A549 (cell line): Measurements from ENCODE around the gene UBE3B. TPM values are rescaled to one million over a fixed set of nuclear protein-coding genes. Genes with fewer than 3 reads are reported as not detected.
A peak's percentile ranks its signal among the peaks of the same experiment; 100 is the strongest.

Experiments
- ATAC-seq, 2 experiments: fragments of 200-7000 bp in 1 of 2; fragments of >200 bp in 1 of 2; cut with Nextera tagmentation in 1 of 2; cut with Tn5 transposase in 1 of 2; 3 replicates each; pipeline versions ENCODE4 v1.8.0 to v1.9.1; 2018 to 2020; ENCODE audit warnings: mild to moderate bottlenecking in 1 of 2, moderate library complexity in 1 of 2
- CTCF ChIA-PET: fragments of 300-600 bp; sonication (Branson Sonifier 250); formaldehyde crosslinking; extraction: SDS; loops from one replicate; lab custom pipeline; 2021; ENCODE audit warnings: antibody characterized with exemption, inconsistent platforms; lab: Yijun Ruan, JAX
- POLR2A ChIA-PET: fragments of 350-600 bp; formaldehyde crosslinking; extraction: SDS; loops from one replicate; lab custom pipeline; 2021; ENCODE audit warnings: antibody characterized with exemption, inconsistent platforms; lab: Yijun Ruan, JAX
- DNase-seq, 2 experiments: peaks; one replicate each; pipeline versions ENCODE4 v3.0.0 to v3.0.0-alpha.2; 2011 to 2016; ENCODE audit warnings: low read depth in 1 of 2, low spot score in 1 of 2
- FAIRE-seq: peaks from 2 replicates; lab custom pipeline; 2011; peaks lifted over from hg19 to GRCh38; lab: Jason Lieb, UNC
- H3K27ac ChIP-seq, 2 experiments: fragments of >200 bp; sonication (Bioruptor Twin); formaldehyde crosslinking; 3 replicates each; pipeline ENCODE4 v1.5.1; 2016 to 2017
- H3K4me1 ChIP-seq: fragments of >200 bp; sonication (Bioruptor Twin); formaldehyde crosslinking; 3 replicates; pipeline ENCODE4 v1.6.1; 2016
- H3K4me2 ChIP-seq: fragments of >200 bp; sonication (Bioruptor Twin); formaldehyde crosslinking; 3 replicates; pipeline ENCODE4 v1.6.1; 2016
- H3K4me3 ChIP-seq: fragments of >200 bp; sonication (Bioruptor Twin); formaldehyde crosslinking; 3 replicates; pipeline ENCODE4 v1.5.1; 2016
- H3K9me3 ChIP-seq: fragments of >200 bp; sonication (Bioruptor Twin); formaldehyde crosslinking; 3 replicates; pipeline ENCODE4 v1.6.1; 2016
- CBX2 ChIP-seq: fragments of 200-600 bp; sonication (generic); IDR thresholded peaks from 2 replicates; pipeline ENCODE4 v1.6.1; 2016; ENCODE audit warnings: low read depth, mild to moderate bottlenecking, borderline replicate concordance
- CBX8 ChIP-seq: fragments of 200-600 bp; sonication (generic); IDR thresholded peaks from 2 replicates; pipeline ENCODE4 v1.6.1; 2016
- E2F6 ChIP-seq: IDR thresholded peaks from 2 replicates; pipeline ENCODE4 v1.6.1; 2012; ENCODE audit warnings: low read depth, borderline replicate concordance
- EHF ChIP-seq: fragments of 250-450 bp; sonication (Bioruptor Pico); IDR thresholded peaks from 2 replicates; pipeline ENCODE4 v1.5.0; 2020; ENCODE audit warnings: mild to moderate bottlenecking
- ELK1 ChIP-seq: fragments of 150-350 bp; IDR thresholded peaks from 2 replicates; pipeline ENCODE4 v1.6.1; 2014; ENCODE audit warnings: low read depth, mild to moderate bottlenecking, low read length
- EP300 ChIP-seq, 2 experiments: fragments of >200 bp; sonication (Bioruptor Twin); formaldehyde crosslinking; IDR thresholded peaks; 2 replicates in 1 of 2; 3 replicates in 1 of 2; pipeline ENCODE4 v1.6.1; 2016 to 2017
- GATA3 ChIP-seq: IDR thresholded peaks from 2 replicates; pipeline ENCODE4 v1.6.1; 2012; ENCODE audit warnings: borderline replicate concordance
- HDAC2 ChIP-seq: fragments of 200-600 bp; sonication (generic); IDR thresholded peaks from 2 replicates; pipeline ENCODE4 v1.6.1; 2016
- HEYL ChIP-seq: fragments of 250-450 bp; sonication (Bioruptor Pico); IDR thresholded peaks from 2 replicates; pipeline ENCODE4 v1.8.0; 2021; ENCODE audit warnings: mild to moderate bottlenecking, moderate library complexity
- KDM1A ChIP-seq: fragments of 200-600 bp; sonication (generic); IDR thresholded peaks from 2 replicates; pipeline ENCODE4 v1.6.1; 2016; ENCODE audit warnings: low read depth, mild to moderate bottlenecking
- KDM5A ChIP-seq: fragments of 200-600 bp; sonication (generic); IDR thresholded peaks from 2 replicates; pipeline ENCODE4 v1.6.1; 2016; ENCODE audit warnings: antibody characterized with exemption, mild to moderate bottlenecking
- MAFK ChIP-seq: fragments of 450-650 bp; IDR thresholded peaks from 2 replicates; pipeline ENCODE4 v1.6.1; 2014; ENCODE audit not compliant: partially characterized antibody
- MYC ChIP-seq: IDR thresholded peaks from 2 replicates; pipeline ENCODE4 v1.6.1; 2012; ENCODE audit warnings: mild to moderate bottlenecking, inconsistent platforms, low read length, improper control_type of control experiment, borderline replicate concordance
- NFE2L2 ChIP-seq: fragments of 150-350 bp; conservative IDR thresholded peaks from 2 replicates; pipeline ENCODE4 v1.6.1; 2014; ENCODE audit warnings: low read length
- NPAS2 ChIP-seq: fragments of 250-450 bp; sonication (Bioruptor Pico); IDR thresholded peaks from 2 replicates; pipeline ENCODE4 v1.8.0; 2022; ENCODE audit warnings: mild to moderate bottlenecking, moderate library complexity, borderline replicate concordance
- PHF8 ChIP-seq: fragments of 200-600 bp; sonication (generic); IDR thresholded peaks from 2 replicates; pipeline ENCODE4 v1.6.1; 2016; ENCODE audit warnings: low read depth, mild to moderate bottlenecking, antibody characterized with exemption, moderate library complexity, borderline replicate concordance
- POLR2A ChIP-seq: IDR thresholded peaks from 2 replicates; pipeline ENCODE4 v1.6.1; 2012; ENCODE audit warnings: mild to moderate bottlenecking, low read length
- RARB ChIP-seq: fragments of 250-450 bp; sonication (Bioruptor Pico); IDR thresholded peaks from 2 replicates; pipeline ENCODE4 v1.8.0; 2021; ENCODE audit warnings: mild to moderate bottlenecking, moderate library complexity
- REST ChIP-seq: fragments of 200-600 bp; sonication (generic); IDR thresholded peaks from 2 replicates; pipeline ENCODE4 v1.6.1; 2016; ENCODE audit warnings: antibody characterized with exemption, mild to moderate bottlenecking, moderate library complexity
- RFX5 ChIP-seq: fragments of 450-650 bp; IDR thresholded peaks from 2 replicates; pipeline ENCODE4 v1.7.1; 2014; ENCODE audit warnings: antibody characterized with exemption, mild to moderate bottlenecking, moderate library complexity
- RNF2 ChIP-seq: fragments of 200-600 bp; sonication (generic); IDR thresholded peaks from 2 replicates; pipeline ENCODE4 v1.6.1; 2016; ENCODE audit warnings: low read depth, mild to moderate bottlenecking, antibody characterized with exemption, moderate library complexity, borderline replicate concordance
- SMC3 ChIP-seq: fragments of >200 bp; sonication (Bioruptor Twin); formaldehyde crosslinking; IDR thresholded peaks from 3 replicates; pipeline ENCODE4 v1.6.1; 2018; ENCODE audit warnings: inconsistent platforms
- TP53 ChIP-seq: fragments of 250-450 bp; sonication (Bioruptor Pico); IDR thresholded peaks from 2 replicates; pipeline ENCODE4 v1.5.0; 2021; ENCODE audit warnings: mild to moderate bottlenecking, moderate library complexity
- USF2 ChIP-seq: fragments of 450-650 bp; IDR thresholded peaks from 2 replicates; pipeline ENCODE4 v1.6.1; 2014; ENCODE audit warnings: antibody characterized with exemption
- ZNF302 ChIP-seq: fragments of 250-450 bp; sonication (Bioruptor Pico); IDR thresholded peaks from 2 replicates; pipeline ENCODE4 v1.9.0; 2021; ENCODE audit warnings: inconsistent platforms, mild to moderate bottlenecking, moderate library complexity
- WGBS: methylation state at CpG from one replicate; pipeline ENCODE4 v1.1.6; 2017; ENCODE audit errors: missing lambda C conversion rate; 5-methylcytosine and 5-hydroxymethylcytosine counted together
- polyA plus RNA-seq, 4 experiments: library from polyadenylated mRNA; depleted of rRNA in 3 of 4; stranded (reverse); fragments of >200 nt; fragmentation: RNase III in 1 of 4; extraction: RNeasy Plus Mini Kit Qiagen cat#74134 plus additional on column Dnase treatment in 1 of 4; gene quantifications; 2 replicates in 3 of 4; 3 replicates in 1 of 4; pipeline ENCODE4 v1.2.3, GENCODE V29; 2011 to 2017

UBE3B gene
- polyA plus RNA-seq, 2 of the 4 experiments (the other 2 are of a cell fraction) = 14.0 to 38.0 TPM

GRCh38 chr12:109573029-109573913, 95.8 kb downstream of the UBE3B start, which contains the start of the genes MMAB and MVK (continued):
- TF ChIP-seq POLR2A = peak; percentile 70
- peak; percentile 73 for TF ChIP-seq MYC
- TF ChIP-seq KDM1A = no peak

GRCh38 chr12:109573914-109574244, 96.4 kb downstream of the UBE3B start:
- CTCF ChIA-PET = interaction anchor here (0.6 to 4.4 kb wide), 7 partner anchors 9 to 1213 kb away, joined by 3 to 23 read pairs (median 3); no protein-coding TSS in a partner anchor
- no peak for DNase-seq
- peak overlapping the region; percentile 76 to 87 for H3K27ac ChIP-seq

GRCh38 chr12:109575683-109576082, 98.2 kb downstream of the UBE3B start:
- TF ChIP-seq REST (no peak), MAFK (no peak), HDAC2 (no peak), CBX8 (no peak), E2F6 (no peak), CBX2 (no peak), NFE2L2 (no peak), PHF8 (no peak), EHF (CRISPR knock-in tag) (no peak), HEYL (no peak)
- WGBS = 65% methylated on average over 3 of the region's 3 CpGs
- ChIA-PET POLR2A (no interaction called here), CTCF (interaction anchor here (1.0 to 4.4 kb wide), 6 partner anchors 10 to 270 kb away, joined by 3 to 23 read pairs (median 4); no protein-coding TSS in a partner anchor)
- Histone ChIP-seq H3K4me1 (peaks cover 11% of the 10 kb centered on the region; the same call in 1 of the 3 replicates), H3K9me3 (no peaks in the 10 kb centered on the region), H3K4me2 (no peak overlapping the region), H3K27ac (no peak overlapping the region), H3K4me3 (no peak overlapping the region)
- FAIRE-seq (no peak), ATAC-seq (no peak), DNase-seq (no peak)

More at GRCh38 chr12:109573914-109574244, 96.4 kb downstream of the UBE3B start:
- FAIRE-seq = no peak
- TF ChIP-seq MYC (no peak), ZNF302 (CRISPR knock-in tag) (no peak), EP300 (IDR thresholded peaks at IDR 0.05) (no peak), RARB (CRISPR knock-in tag) (no peak), SMC3 (no peak), USF2 (no peak), NPAS2 (CRISPR knock-in tag) (no peak), RFX5 (no peak), EHF (CRISPR knock-in tag) (no peak), KDM5A (no peak), RNF2 (no peak), ELK1 (no peak), GATA3 (no peak), TP53 (no peak)
- Histone ChIP-seq H3K9me3 (no peaks in the 10 kb centered on the region), H3K4me3 (peak overlapping the region; percentile 77), H3K4me2 (peak overlapping the region; percentile 95), H3K4me1 (peaks cover 11% of the 10 kb centered on the region; the same call in 1 of the 3 replicates)
- WGBS = 3% methylated on average over 10 of the region's 13 CpGs
- POLR2A ChIA-PET = interaction anchor here (0.7 to 1.5 kb wide), 6 partner anchors 9 to 166 kb away, joined by 3 to 5 read pairs (median 3); no protein-coding TSS in a partner anchor
- no peak; a peak in 1 of 6 replicates for ATAC-seq
